SK-N-DZ (cell line): ENCODE measurements around the gene IVD.
"Not testable (repeated sequence)": the region's sequence is repeated elsewhere in the genome, so short reads cannot be mapped to it uniquely, and the experiment has no call there.

Source experiments
- DNase-seq: peaks from one replicate; pipeline ENCODE4 v3.0.0-alpha.2; 2015; ENCODE audit warnings: low spot score

Gene IVD

DNA sequence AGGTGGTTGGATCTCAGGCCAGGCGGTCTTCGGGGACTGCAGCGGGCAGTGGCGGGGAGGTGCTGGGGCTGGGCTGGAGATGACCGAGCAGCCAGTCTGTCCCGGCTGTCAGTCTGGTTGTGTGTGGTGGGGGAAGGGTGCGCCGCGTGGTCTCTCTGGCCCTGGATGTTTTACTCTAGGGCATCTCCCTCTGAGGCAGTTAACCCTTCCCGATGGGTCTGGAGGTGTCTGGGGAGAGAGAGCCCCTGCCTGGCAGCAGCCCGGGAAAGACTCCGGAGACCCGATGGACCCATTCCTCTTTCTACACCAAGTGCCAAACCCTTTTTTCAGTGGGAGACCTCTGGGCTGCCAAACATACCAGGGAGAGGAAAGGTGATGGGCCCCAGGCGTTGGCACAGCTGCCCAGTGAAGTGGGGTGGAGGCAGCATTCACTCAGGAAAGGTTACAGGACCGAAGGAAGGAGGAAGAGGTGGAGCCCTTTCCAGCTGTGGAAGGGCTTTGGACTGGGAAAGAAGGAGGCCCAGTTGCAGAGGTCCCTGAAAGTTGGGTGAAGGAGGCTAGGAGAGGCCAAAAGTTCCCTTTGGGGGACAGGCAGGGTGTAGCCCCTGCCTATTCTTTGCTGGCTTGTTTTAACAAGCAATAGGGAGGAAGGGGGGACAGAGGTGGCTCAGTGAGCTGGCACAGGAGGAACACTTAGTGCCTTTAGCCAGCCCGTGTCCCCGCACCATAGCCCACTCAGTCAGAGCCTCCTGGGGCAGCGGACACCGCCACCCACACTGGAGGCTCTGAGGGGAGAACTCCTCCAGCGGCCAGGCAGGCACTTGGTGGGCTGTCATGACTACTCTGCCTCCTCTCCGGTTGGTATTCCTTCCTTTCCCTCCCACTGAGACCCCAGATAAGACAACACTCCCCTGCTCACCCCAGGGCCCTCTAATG, 32.4 kb downstream of the IVD start:
- no peak for DNase-seq

DNA sequence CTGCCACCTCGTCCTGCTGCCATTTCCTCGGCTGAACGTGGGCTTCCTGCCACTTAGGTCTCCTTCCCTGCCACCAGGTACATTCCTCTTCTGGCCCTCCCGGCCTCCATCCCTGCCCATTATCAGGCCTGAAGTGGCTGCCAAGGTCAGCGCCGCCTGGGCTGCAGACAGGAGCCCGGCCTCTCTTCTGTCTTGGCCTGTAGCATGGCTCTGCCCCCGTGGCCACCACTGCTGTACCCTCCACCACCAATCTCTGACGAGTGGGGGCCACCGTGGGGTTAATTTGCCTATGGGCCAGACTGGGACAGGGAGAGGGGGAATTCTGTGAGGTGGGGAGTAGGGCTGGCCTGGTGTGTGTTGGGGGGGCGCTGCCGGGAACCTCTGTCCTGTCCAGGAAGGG, 33.1 kb downstream of the IVD start:
- no peak for DNase-seq

DNA sequence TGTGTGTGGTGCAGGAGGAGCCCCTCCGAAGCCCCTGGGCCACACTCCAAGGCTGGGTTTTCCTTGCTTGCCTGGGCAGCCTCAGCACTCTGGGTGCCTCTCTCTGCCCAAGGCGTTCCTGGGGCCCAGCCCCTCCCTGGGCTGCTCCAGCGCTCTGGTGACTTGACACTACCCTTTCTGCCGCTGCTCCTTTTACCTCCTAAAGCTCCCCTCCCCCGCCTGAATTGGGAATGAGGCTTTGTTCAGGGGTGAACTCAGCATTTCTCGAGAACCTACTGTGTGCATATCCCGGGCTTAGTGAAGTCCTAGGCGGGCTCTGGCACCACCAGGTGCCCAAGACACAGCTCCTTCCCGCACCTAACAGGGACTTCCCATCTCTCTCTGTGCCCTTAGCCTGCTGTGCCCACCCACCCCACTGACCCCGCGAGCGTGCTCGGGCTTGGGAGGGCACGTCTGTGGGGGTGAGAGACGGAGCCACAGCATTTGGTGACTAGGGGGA, 33.9 kb downstream of the IVD start:
- no peak for DNase-seq

GRCh38 chr15:40439960-40440742, 34.6 kb downstream of the IVD start:
- peak; percentile 32 for DNase-seq

DNA sequence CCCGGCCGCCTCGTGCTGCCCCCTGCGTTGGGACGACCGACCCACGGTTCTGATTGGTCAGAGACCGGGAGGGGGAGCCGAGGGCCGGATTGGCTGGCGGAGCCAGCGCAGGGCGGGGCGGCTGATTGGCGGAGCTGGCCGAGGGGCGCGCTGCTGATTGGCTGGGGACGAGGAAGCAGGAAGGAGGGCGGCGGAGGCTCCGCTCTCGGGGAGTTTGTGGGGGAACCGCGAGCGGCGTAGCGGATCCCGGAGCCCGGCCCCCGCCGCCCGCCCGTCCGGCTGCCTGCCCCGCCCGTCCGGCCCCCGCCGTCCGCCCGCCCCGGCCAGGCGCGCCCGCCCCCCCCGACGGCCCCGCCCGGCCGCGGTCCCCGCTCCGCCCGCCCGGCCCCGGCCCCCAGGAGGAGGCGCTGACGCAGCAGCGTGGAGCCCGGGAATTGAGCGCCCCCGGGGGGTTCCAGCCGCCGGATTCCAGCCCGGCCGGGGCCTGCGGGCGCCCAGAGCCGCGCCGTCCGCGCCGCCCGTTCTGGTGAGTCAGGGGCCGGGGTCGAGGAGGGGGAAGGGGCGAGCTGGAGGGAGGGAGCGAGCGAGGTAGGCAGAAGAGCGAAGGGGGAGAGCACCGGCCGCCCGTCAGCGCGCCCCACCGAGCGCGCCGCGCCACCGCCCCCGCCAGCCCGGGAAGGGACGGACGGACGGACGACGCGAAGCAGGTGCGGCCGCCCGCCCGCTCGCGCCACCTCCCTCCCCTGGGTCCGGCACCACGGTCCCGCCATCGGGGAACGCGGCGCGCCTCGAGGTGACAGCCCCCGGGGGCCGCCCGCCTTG, 35.4 kb downstream of the IVD start, which contains the start of gene BAHD1:
Gene BAHD1, plus strand, starts transcription at position 211 of the 822 bp plus-strand sequence. CDS start 17,512 bp downstream, outside the sequence.
- DNase-seq, result peak; percentile 94

- DNase-seq, result no peak
These were observed 36.3 kb downstream of the IVD start for GRCh38 chr15:40441565-40442531.

GRCh38 chr15:40443255-40443654, 37.7 kb downstream of the IVD start:
- DNase-seq, result no peak

- no peak for DNase-seq
These were observed 38.3 kb downstream of the IVD start for GRCh38 chr15:40443846-40444245.

GRCh38 chr15:40444736-40445135, 39.1 kb downstream of the IVD start:
- no peak for DNase-seq

DNA sequence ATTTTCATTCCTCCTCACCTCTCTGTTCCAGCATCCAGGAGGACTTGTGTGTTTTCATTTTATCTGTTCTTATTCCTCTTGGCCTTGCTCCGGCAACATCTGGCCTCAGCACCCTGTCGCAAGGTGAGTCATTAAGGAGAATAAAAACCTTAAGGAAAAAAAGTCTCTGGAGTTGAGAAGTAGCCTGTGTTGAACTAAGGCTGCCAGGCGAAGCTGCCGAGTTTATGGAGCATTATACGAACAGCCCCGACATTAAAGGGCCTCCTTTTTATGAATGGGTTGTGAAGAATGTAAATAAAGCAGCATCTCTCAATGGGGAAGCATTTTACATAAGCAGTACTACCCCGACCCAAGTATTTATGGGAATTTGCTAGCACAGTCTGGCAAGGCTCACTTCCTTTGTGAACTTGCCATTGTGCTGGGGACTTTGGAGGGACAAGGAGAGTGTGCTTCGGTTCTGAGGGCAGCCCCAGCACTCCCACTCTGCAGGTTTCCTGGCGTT, 39.9 kb downstream of the IVD start:
- DNase-seq, result no peak

DNA sequence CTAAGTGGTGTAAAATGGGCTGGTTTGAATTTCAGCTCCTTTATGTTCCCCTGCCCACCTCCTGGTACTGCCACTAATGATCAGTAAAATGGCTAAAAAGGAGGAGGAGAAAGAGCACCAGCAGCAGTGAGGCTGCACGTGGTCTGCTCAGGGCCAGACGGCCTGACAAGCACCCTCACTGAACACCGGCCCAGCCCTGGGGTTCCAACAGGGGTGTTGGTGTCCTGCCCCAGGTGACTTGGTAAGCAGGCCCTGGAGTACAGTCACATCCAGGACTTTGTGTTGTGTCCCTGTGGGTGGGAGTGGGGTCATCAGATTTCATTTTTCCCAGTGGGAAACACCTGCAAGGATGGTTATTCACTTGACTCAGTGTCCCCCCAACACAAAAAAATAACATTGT, 40.5 kb downstream of the IVD start:
- DNase-seq, result no peak

DNA sequence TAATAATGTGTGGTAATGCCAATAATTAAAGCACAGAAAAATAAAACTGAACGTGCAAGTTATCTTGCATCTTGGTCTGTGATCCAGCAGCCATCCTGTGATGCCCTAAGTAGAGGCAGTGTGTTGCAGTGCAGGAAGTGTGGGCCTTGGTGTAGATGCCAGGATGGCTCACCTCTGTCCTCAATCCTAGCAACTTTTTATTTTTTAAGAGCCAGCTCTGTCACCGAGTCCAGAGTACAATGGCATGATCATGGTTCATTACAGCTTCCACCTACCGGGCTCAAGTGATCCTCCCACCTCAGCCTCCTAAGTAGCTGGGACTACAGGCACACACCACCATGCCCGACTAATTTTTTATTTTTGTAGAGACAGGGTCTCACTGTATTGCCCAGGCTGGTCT, 42.8 kb downstream of the IVD start:
- no peak for DNase-seq

DNA sequence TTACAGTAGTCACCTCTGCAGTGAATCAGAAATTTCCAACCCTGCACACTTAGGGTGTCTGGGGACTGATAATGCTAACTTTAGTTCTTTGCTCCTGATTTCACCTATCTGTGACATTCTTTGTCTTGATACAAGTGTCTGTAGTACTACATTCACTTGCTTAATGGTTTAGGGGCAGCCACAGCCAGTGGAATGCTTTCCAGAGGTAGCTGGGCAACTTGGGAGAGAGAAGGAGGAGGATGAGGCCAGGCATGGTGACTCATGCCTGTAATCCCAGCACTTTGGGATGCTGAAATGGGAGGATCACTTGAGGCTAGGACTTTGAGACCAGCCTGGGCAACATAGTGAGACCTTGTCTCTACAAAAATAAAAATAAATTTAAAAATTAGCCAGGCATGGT, 43.7 kb downstream of the IVD start:
- no peak for DNase-seq

DNA sequence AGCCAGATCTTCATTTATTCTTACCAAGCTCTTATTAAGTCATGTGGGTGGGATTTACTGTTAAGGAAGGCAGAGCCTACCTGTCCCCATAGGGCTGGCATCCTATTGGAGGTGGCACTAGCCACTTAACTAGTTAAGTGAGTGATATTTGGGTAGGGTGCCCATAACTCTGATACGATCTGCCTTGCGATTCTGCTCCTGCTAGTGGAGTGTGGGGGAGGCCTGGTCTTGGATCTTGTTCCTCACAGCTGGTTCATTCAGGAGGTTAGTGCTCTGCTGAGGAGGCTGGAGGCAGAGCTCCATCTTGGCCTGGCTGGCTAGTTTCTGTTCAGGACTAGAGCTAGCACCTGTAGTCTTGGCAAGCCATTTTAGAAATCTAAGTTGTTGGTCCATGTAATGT, 44.5 kb downstream of the IVD start:
- no peak for DNase-seq

DNA sequence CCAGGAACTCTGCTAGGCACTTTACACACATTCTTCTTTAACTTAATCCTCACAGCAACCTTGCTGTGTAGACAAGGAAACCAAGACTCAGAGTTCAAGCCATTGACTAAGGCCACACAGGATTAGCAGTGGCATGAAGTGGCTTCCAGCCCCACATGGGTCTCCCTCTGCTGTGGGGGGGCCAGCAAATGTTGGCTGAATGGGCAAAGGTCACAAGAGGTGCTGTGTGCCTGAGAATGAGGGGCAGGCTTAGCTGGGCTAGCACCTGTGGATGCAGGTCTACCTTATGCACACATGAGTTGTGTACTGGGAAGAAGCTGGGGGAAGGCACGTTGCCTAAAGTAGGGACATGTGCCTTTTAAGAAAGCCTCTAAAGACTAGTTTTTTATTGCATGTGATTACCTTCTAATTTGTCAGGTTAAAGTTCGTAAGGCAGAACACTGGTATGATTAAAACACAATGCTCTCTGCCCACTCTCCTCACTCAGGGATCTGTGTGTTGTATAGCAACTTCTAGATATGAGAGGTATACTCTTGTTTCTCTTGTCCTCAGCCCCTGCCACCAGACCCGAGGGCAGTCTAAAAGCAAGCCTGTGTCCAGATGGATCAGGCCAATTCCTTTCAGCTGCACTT, 46.0 kb downstream of the IVD start:
- DNase-seq, result no peak

DNA sequence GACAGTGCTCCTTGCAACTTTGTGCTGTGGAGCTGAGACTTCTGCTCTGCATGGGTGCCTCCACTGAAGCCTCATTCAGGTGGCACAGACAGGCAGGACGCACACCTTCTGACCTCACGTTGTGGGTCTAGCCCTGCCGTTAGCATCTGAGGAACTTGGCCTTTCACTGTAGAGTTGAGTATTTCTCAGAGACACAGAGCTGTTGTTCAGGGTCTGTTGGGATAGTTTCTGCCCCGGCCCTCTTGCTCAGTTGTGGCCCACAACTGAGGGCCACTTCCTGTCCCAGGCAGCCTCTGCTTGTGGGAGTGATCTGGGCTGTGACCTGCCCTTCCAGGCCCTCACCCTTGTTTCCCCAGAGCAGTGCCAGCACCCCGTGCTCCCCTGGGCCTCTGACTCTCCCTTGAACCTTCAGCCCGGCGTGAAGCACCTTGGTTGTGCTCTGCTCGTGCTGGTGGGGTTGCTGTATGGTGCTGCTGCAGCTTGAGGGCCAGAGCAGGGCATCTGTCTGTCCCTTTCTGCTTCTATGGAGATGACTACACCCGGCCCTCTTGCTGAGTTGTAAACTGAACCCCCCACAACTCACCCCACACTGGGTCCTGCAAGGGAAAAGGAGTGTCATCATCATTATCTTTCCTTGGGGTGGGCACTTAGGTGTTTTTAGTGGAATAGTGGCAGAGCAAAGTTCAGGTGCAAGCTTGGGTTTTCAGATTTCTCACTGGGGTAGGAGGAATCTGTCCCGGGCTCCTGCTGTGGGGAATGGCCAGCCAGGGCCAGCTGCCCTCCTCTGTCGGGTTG, 46.9 kb downstream of the IVD start:
- no peak for DNase-seq

- not testable (repeated sequence) for DNase-seq
These were observed 48.3 kb downstream of the IVD start for GRCh38 chr15:40453941-40454340.

DNA sequence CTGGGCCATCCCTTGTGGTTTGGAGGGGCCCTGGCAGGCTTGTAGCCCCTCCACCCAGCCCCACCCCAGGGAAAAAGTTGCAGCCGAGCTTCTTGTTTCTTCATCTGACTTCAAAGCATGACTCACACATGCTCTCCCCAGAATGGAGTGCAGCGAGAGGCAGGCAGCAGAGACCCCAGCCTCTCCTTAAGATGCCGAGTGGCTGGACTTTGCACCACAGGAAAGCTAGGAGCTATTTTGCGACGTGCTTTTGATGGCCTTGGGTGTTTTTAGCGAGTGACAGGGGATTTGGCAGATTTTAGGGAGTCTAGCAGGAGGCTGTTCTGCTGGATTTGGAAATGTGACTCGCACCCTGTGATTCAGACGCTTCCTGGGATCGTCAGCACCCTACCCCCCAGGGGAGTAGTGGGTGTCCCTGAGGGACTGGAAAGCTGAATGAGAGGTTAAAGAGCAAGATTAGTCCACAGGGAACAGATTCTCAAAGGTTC, 49.4 kb downstream of the IVD start:
- no peak for DNase-seq

DNA sequence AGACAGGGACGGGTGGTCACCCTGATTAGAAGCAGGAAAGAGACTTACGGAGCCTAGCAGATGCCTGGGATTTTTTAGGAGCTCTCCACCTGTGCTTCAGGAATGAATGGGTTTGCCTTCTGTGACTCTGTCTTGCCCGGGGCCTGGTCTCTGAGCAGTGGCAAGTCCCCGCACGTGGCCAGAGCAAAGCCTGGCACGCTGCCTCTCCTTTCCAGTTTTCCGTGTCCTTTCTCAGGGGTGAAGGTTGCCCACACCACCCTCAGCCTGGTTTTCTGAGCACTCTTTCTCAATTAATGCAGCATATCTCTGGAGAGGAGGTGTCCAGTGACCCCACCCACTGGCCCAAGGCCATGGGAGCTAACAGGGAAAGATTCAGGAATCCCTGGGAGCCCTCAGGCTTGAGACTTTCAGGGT, 50.7 kb downstream of the IVD start:
- no peak for DNase-seq
